ENCODE data around the gene ZDHHC14. TPM values are rescaled to one million over a fixed set of nuclear protein-coding genes. Genes with fewer than 3 reads are reported as not detected.

Gene ZDHHC14
- total RNA-seq, 4 donors from 2014 or later, result 6.2 to 20.6 (median 15.1) TPM

DNA sequence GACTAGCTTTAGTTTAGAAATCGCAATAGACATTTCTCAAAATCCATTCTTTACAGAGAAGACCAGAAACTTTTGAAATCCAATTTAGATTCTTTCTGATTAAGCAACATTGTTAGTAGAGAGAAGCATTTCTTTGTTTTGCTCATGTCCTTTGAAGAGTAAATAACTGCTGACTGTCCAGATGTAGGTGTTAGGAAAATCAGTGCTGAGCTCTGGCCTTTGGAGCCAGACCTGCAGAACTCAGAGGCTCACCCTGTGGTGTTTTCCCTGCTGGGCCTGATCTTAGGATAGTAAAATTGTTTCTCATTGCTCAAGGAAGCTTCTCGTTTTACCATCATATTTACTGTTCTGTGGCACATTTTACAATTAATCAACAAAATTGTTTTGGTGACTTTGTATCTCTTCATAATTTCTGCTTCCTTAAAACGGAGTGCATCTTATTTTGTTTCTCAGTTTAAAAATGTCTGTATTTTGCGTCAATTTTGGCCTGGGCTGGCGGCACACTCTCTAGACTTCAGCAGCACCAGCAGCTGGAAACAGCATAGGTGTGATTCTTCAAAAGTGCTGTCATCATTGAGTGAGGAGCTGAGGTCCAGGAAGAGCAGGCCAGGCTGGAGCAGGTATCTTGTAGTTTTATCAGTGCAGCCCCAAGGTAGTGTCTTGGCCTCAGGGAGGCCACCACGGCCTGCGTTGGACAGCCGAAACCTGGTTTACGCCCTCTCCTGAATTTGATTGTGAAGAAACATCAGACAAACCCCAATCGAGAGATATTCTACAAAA lies 8.3 kb upstream of the ZDHHC14 start:
- Histone ChIP-seq H3K4me3 (replicated peaks in 1 of 3) (no peak overlapping the region), H3K27ac (no peak overlapping the region), H3K27me3 (no peaks in the 10 kb centered on the region), H3K9me3 (no peaks in the 10 kb centered on the region), H3K4me1 (no peaks in the 10 kb centered on the region), H3K36me3 (no peaks in the 10 kb centered on the region)
- WGBS, 2 donors, result 94 to 95% methylated on average over 10 of the region's 10 CpGs
- TF ChIP-seq POLR2A (IDR thresholded peaks at IDR 0.05), result no peak
- no peak for TF ChIP-seq CTCF (IDR thresholded peaks at IDR 0.05)
- DNase-seq, result no peak
- intact Hi-C loops (cut with DNase I), result no loop called here

DNA sequence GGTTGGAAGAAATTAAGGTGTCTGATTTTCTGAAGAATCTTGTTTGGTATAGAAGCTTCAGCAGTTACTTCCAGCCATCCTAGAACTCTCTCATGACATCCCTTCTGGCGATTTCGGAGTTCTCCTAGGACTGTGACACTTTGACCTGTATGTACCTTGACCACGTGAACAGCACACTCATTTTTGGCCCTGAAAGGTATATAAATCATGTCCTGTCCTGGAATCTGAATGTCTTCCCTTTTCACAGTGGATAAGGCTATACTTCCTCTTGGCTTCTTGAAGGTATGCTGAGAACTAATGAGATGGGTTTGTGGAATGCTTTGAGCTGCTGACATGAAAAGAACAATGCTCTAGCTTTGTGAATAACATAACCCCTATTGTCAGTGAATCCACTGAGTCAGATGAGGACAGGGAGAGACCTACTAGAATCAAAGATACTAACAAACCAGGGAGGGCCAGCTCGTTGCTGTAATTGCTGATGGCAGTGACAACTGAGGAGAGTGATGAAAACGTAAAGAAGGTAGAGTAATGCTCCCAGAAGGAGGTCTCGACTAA lies 6.0 kb upstream of the ZDHHC14 start:
- Histone ChIP-seq H3K9me3 (no peaks in the 10 kb centered on the region), H3K4me1 (peaks cover 0 to 3% of the 10 kb centered on the region in 2 donors), H3K36me3 (no peaks in the 10 kb centered on the region), H3K27me3 (no peaks in the 10 kb centered on the region), H3K27ac (no peak overlapping the region), H3K4me3 (replicated peaks in 1 of 3) (no peak overlapping the region)
- intact Hi-C loops (cut with DNase I), result no loop called here
- 74 to 81% methylated on average over 6 of the region's 6 CpGs for WGBS, 2 donors
- no peak for DNase-seq
- TF ChIP-seq CTCF (IDR thresholded peaks at IDR 0.05), result no peak
- TF ChIP-seq POLR2A (IDR thresholded peaks at IDR 0.05), result no peak

DNA sequence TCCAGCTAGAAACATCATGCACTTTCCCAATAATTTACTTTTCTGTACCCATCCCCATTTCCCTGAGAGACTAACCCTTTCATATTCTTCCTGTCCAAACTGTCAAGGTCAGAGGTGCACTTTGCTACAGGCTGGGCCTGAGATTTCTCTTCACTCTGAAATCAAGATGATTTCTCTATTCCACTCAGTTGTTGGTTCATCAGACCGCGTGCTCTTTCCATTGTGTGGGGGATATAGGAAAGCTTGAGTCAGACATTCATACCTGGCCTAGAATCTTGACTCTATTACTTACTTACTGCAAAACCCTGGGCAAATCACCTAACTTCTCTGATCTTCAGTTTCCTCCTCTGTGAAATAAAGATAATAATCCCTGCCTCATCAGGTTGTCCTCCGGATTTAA lies 4.7 kb upstream of the ZDHHC14 start:
- no peak for DNase-seq
- Histone ChIP-seq H3K4me3 (replicated peaks in 1 of 3) (no peak overlapping the region), H3K36me3 (no peaks in the 10 kb centered on the region), H3K4me1 (peaks cover 0 to 3% of the 10 kb centered on the region in 2 donors), H3K9me3 (no peaks in the 10 kb centered on the region), H3K27ac (no peak overlapping the region), H3K27me3 (no peaks in the 10 kb centered on the region)
- intact Hi-C loops (cut with DNase I), result no loop called here
- TF ChIP-seq POLR2A (IDR thresholded peaks at IDR 0.05) (no peak), CTCF (IDR thresholded peaks at IDR 0.05) (no peak)
- 95 to 96% methylated on average over 3 of the region's 3 CpGs for WGBS, 2 donors

- TF ChIP-seq CTCF (IDR thresholded peaks at IDR 0.05), result no peak
- no peaks in the 10 kb centered on the region for H3K27me3 ChIP-seq
- H3K36me3 ChIP-seq, result no peaks in the 10 kb centered on the region
- H3K9me3 ChIP-seq, result no peaks in the 10 kb centered on the region
- no peak for DNase-seq
- H3K4me3 ChIP-seq (replicated peaks in 1 of 3), result no peak overlapping the region
- 89 to 91% methylated on average over 9 of the region's 9 CpGs for WGBS, 2 donors
- intact Hi-C loops (cut with DNase I), result no loop called here
- H3K27ac ChIP-seq, result no peak overlapping the region
- H3K4me1 ChIP-seq, result peaks cover 0 to 3% of the 10 kb centered on the region in 2 donors
Measured at GRCh38 chr6:157376706-157377230, 4.2 kb upstream of the ZDHHC14 start.

Data from thyroid gland (tissue), 4 donors.